Stimulated activated CD8-positive, alpha-beta memory T cell treated with anti-CD3 and anti-CD28 coated beads, Interleukin-7, amount 100 ng/mL, for 24 hours (primary cell): ENCODE data around the gene JMJD1C.
"Not testable (repeated sequence)": the region's sequence is repeated elsewhere in the genome, so short reads cannot be mapped to it uniquely, and the experiment has no call there.

Source experiments
- DNase-seq: peaks from one replicate; pipeline ENCODE4 v3.0.0-alpha.2; 2020; ENCODE audit warnings: low read depth

The JMJD1C gene

GRCh38 chr10:63409465-63410027 is 56.2 kb downstream of the JMJD1C start:
- DNase-seq = no peak

- DNase-seq = no peak
These were observed 58.6 kb downstream of the JMJD1C start for GRCh38 chr10:63407136-63407662.

GRCh38 chr10:63396133-63396761 is 69.5 kb downstream of the JMJD1C start:
- no peak for DNase-seq

- no peak for DNase-seq
These were observed 72.7 kb downstream of the JMJD1C start for GRCh38 chr10:63393050-63393449.

GRCh38 chr10:63392224-63392623 is 73.6 kb downstream of the JMJD1C start:
- no peak for DNase-seq

GRCh38 chr10:63391812-63392211 is 74.0 kb downstream of the JMJD1C start:
- DNase-seq = no peak

GRCh38 chr10:63390521-63390920 is 75.3 kb downstream of the JMJD1C start:
- DNase-seq = no peak

- no peak for DNase-seq
These were observed 77.3 kb downstream of the JMJD1C start for GRCh38 chr10:63388421-63389031.

GRCh38 chr10:63385254-63385653 is 80.5 kb downstream of the JMJD1C start:
- DNase-seq = no peak

GRCh38 chr10:63384675-63385074 is 81.1 kb downstream of the JMJD1C start:
- no peak for DNase-seq

GRCh38 chr10:63384001-63384400 is 81.8 kb downstream of the JMJD1C start:
- no peak for DNase-seq

- no peak for DNase-seq
These were observed 82.6 kb downstream of the JMJD1C start for GRCh38 chr10:63383141-63383540.

GRCh38 chr10:63382066-63382465 is 83.7 kb downstream of the JMJD1C start:
- DNase-seq = no peak

- DNase-seq = not testable (repeated sequence)
These were observed 88.5 kb downstream of the JMJD1C start for GRCh38 chr10:63377305-63377661.

- DNase-seq = no peak
These were observed 89.0 kb downstream of the JMJD1C start for GRCh38 chr10:63376560-63377304.

GRCh38 chr10:63375859-63376258 is 89.9 kb downstream of the JMJD1C start:
- no peak for DNase-seq

- no peak for DNase-seq
These were observed 90.3 kb downstream of the JMJD1C start for GRCh38 chr10:63375458-63375857.

GRCh38 chr10:63374991-63375390 is 90.8 kb downstream of the JMJD1C start:
- no peak for DNase-seq

GRCh38 chr10:63373176-63373575 is 92.6 kb downstream of the JMJD1C start:
- DNase-seq = no peak

GRCh38 chr10:63369711-63370110 is 96.1 kb downstream of the JMJD1C start:
- DNase-seq = no peak

- no peak for DNase-seq
These were observed 97.4 kb downstream of the JMJD1C start for GRCh38 chr10:63368365-63368764.

- DNase-seq = no peak
These were observed 98.8 kb downstream of the JMJD1C start for GRCh38 chr10:63366933-63367332.
